Neuronal stem cell (in vitro differentiated cells): ENCODE measurements around the gene ROR1.

ENCODE experiments used
- DNase-seq: peaks from one replicate; pipeline ENCODE4 v3.0.0-alpha.2; 2013; ENCODE audit warnings: low spot score
- H2AFZ ChIP-seq: one replicate; pipeline ENCODE4 v1.6.1; 2013; ENCODE audit warnings: mild to moderate bottlenecking, low read length, inconsistent platforms
- H2AK5ac ChIP-seq: 2 replicates; pipeline ENCODE4 v1.6.1; 2013; ENCODE audit warnings: low read depth, mild to moderate bottlenecking, inconsistent platforms, low read length, moderate library complexity, mixed read lengths
- H2BK120ac ChIP-seq: 2 replicates; pipeline ENCODE4 v1.6.1; 2013; ENCODE audit warnings: low read depth, mild to moderate bottlenecking, inconsistent platforms, low read length, moderate library complexity, mixed read lengths
- H2BK12ac ChIP-seq: one replicate; pipeline ENCODE4 v1.6.1; 2013; ENCODE audit warnings: low read length, inconsistent platforms
- H2BK15ac ChIP-seq: 2 replicates; pipeline ENCODE4 v1.6.1; 2013; ENCODE audit warnings: mild to moderate bottlenecking, low read length, inconsistent platforms, mixed read lengths
- H2BK5ac ChIP-seq: one replicate; pipeline ENCODE4 v1.6.1; 2013; ENCODE audit warnings: inconsistent platforms, mild to moderate bottlenecking, low read length, moderate library complexity
- H3K14ac ChIP-seq: one replicate; pipeline ENCODE4 v1.6.1; 2013; ENCODE audit warnings: low read length, inconsistent platforms
- H3K18ac ChIP-seq: 2 replicates; pipeline ENCODE4 v1.6.1; 2013; ENCODE audit warnings: low read length, inconsistent platforms
- H3K23ac ChIP-seq: 2 replicates; pipeline ENCODE4 v1.6.1; 2013; ENCODE audit warnings: low read depth, mild to moderate bottlenecking, mixed read lengths, low read length, inconsistent platforms; ENCODE audit not compliant: poor library complexity
- H3K27ac ChIP-seq: replicated peaks from 3 replicates; pipeline ENCODE4 v1.5.1; 2013; ENCODE audit warnings: low read length, inconsistent platforms
- H3K27me3 ChIP-seq, 3 experiments: 2 replicates each; pipeline ENCODE4 v1.6.1; 2013; ENCODE audit warnings: low read length in 3 of 3, mild to moderate bottlenecking in 2 of 3, inconsistent platforms in 1 of 3, low read depth in 1 of 3, mixed read lengths in 1 of 3, moderate library complexity in 1 of 3; ENCODE audit not compliant: control insufficient read depth in 3 of 3, insufficient read depth in 3 of 3
- H3K36me3 ChIP-seq, 2 donors: replicated peaks in 1 of 2; 2 replicates each; pipeline ENCODE4 v1.6.1; 2013; ENCODE audit warnings: low read length in 2 of 2; ENCODE audit not compliant: control insufficient read depth in 2 of 2, insufficient read depth in 2 of 2
- H3K4ac ChIP-seq: 2 replicates; pipeline ENCODE4 v1.6.1; 2013; ENCODE audit warnings: inconsistent platforms, mild to moderate bottlenecking, low read length, moderate library complexity
- H3K4me1 ChIP-seq, 2 donors: 1 replicate in 1 of 2; 2 replicates in 1 of 2; pipeline ENCODE4 v1.6.1; 2013; ENCODE audit warnings: low read length in 2 of 2, low read depth in 1 of 2; ENCODE audit not compliant: control insufficient read depth in 2 of 2, insufficient read depth in 1 of 2
- H3K4me2 ChIP-seq: one replicate; pipeline ENCODE4 v1.6.1; 2013; ENCODE audit warnings: mild to moderate bottlenecking, low read length, inconsistent platforms; ENCODE audit not compliant: insufficient read depth, poor library complexity, severe bottlenecking
- H3K4me3 ChIP-seq, 2 donors: 2 replicates each; pipeline ENCODE4 v1.5.1; 2013; ENCODE audit warnings: low read length in 2 of 2, mild to moderate bottlenecking in 2 of 2, inconsistent platforms in 1 of 2, moderate library complexity in 1 of 2
- H3K79me1 ChIP-seq: one replicate; pipeline ENCODE4 v1.6.1; 2013; ENCODE audit warnings: low read depth, mild to moderate bottlenecking, inconsistent platforms, low read length, moderate library complexity
- H3K9ac ChIP-seq: one replicate; pipeline ENCODE4 v1.6.1; 2013; ENCODE audit warnings: mild to moderate bottlenecking, low read depth, low read length, inconsistent platforms; ENCODE audit not compliant: poor library complexity
- H3K9me3 ChIP-seq, 2 donors: replicated peaks in 1 of 2; 2 replicates each; pipeline versions ENCODE3 to v1.6.1; 2013; ENCODE audit warnings: low read length in 2 of 2, mild to moderate bottlenecking in 2 of 2, inconsistent platforms in 1 of 2, low read depth in 1 of 2, mixed read lengths in 1 of 2, moderate library complexity in 1 of 2; ENCODE audit not compliant: control insufficient read depth in 2 of 2, insufficient read depth in 1 of 2
- H4K8ac ChIP-seq: one replicate; pipeline ENCODE4 v1.6.1; 2013; ENCODE audit warnings: low read depth, mild to moderate bottlenecking, inconsistent platforms, low read length, moderate library complexity
- H4K91ac ChIP-seq: one replicate; pipeline ENCODE4 v1.6.1; 2013; ENCODE audit warnings: low read length, low read depth, mild to moderate bottlenecking, inconsistent platforms; ENCODE audit not compliant: poor library complexity
- WGBS, 2 donors: extraction: QIAGEN DNeasy Blood & Tissue Kit; methylation state at CpG; one replicate each; pipeline ENCODE4 v1.1.7; 2013; ENCODE audit warnings: missing lambda C conversion rate in 2 of 2, mixed read lengths in 1 of 2; ENCODE audit not compliant: insufficient read length in 2 of 2, insufficient replicate concordance in 1 of 2; ENCODE audit errors: extremely low coverage in 2 of 2; 5-methylcytosine and 5-hydroxymethylcytosine counted together

ROR1 gene

DNA sequence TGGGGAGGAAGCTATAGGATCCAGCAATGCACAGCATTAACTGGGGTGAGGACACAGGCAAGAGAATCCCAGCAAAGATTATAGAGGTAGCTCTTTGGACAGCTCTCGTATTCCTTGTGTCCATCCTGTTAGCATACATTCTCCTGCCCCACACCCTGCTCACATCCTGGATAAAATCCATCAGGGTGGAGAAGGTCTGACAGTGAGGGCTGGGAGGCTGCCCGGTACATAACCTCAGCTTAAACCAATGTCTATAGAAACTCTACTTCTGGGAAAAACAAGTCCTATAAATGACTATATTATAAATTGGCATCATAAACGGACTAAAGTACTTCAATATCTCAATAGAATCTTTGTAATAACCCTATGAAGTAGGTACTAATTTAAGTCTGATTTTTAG is 392.8 kb downstream of the ROR1 start:
- H3K27me3 ChIP-seq: no peaks in the 10 kb centered on the region
- H3K4me1 ChIP-seq: peaks cover 2 to 3% of the 10 kb centered on the region in 2 donors
- no peak overlapping the region for H3K4ac ChIP-seq
- no peak overlapping the region for H2BK15ac ChIP-seq
- H3K27ac ChIP-seq: no peak overlapping the region
- no CpG with 5 or more reads among the region's 3 CpGs for WGBS, 2 donors
- H3K4me2 ChIP-seq: no peak overlapping the region
- no peak overlapping the region for H4K8ac ChIP-seq
- no peak for DNase-seq
- no peaks in the 10 kb centered on the region for H3K79me1 ChIP-seq
- no peak overlapping the region for H4K91ac ChIP-seq
- no peak overlapping the region for H3K4me3 ChIP-seq
- H3K23ac ChIP-seq: no peak overlapping the region
- no peak overlapping the region for H3K9ac ChIP-seq
- no peak overlapping the region for H3K14ac ChIP-seq
- no peaks in the 10 kb centered on the region for H3K9me3 ChIP-seq
- no peak overlapping the region for H2BK5ac ChIP-seq
- peaks cover 0 to 2% of the 10 kb centered on the region in 2 donors for H3K36me3 ChIP-seq
- no peak overlapping the region for H2BK12ac ChIP-seq
- no peak overlapping the region for H2BK120ac ChIP-seq
- H2AFZ ChIP-seq: no peak overlapping the region
- H2AK5ac ChIP-seq: no peak overlapping the region
- no peak overlapping the region for H3K18ac ChIP-seq

DNA sequence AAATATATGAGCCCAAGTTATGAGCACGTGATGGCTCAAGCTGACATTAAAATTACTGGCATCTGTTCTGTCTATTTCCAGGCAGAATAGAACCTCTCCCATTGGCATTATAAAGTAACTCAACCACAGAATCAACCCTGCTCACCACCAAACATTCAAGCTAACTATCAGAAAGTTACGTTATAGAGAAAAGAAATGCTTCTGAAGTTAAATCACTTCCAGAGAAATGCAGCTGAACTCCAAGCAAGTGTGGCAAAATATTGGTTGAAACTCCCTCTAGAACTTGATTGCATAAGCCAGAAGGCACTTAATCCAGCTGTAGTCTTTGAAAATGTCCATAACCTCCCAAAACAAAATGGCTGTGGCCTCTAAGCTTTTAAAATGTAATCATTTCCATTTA is 393.4 kb downstream of the ROR1 start:
- H3K9me3 ChIP-seq: no peaks in the 10 kb centered on the region
- peaks cover 0 to 2% of the 10 kb centered on the region in 2 donors for H3K36me3 ChIP-seq
- H3K79me1 ChIP-seq: no peaks in the 10 kb centered on the region
- no peak for DNase-seq
- no peak overlapping the region for H2AK5ac ChIP-seq
- no CpG with 5 or more reads among the region's 2 CpGs for WGBS, 2 donors
- no peak overlapping the region for H3K4me2 ChIP-seq
- no peak overlapping the region for H2BK15ac ChIP-seq
- H3K23ac ChIP-seq: no peak overlapping the region
- no peaks in the 10 kb centered on the region for H3K27me3 ChIP-seq
- no peak overlapping the region for H3K4me3 ChIP-seq
- no peak overlapping the region for H3K9ac ChIP-seq
- H3K4me1 ChIP-seq: peaks cover 0 to 2% of the 10 kb centered on the region in 2 donors
- no peak overlapping the region for H2AFZ ChIP-seq
- H2BK5ac ChIP-seq: no peak overlapping the region
- H4K8ac ChIP-seq: no peak overlapping the region
- H2BK12ac ChIP-seq: no peak overlapping the region
- no peak overlapping the region for H3K27ac ChIP-seq
- H2BK120ac ChIP-seq: no peak overlapping the region
- no peak overlapping the region for H4K91ac ChIP-seq
- H3K14ac ChIP-seq: no peak overlapping the region
- H3K18ac ChIP-seq: no peak overlapping the region
- no peak overlapping the region for H3K4ac ChIP-seq

DNA sequence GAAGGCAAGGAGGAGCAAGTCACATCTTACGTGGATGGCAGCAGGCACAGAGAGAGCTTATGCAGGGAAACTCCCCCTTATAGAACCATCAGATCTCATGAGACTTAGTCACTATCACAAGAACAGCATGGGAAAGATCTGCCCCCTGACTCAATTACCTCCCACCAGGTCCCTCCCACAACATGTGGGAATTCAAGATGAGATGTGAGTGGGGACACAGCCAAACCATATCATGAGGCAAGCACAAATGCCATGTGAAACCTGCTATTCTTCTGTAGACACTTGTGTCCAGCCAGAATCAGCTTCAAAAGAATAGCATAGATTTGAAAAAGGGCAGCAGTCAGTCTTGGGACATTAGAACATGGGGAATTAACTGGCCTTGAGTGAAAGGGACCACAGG is 397.4 kb downstream of the ROR1 start:
- no peaks in the 10 kb centered on the region for H3K4me1 ChIP-seq

DNA sequence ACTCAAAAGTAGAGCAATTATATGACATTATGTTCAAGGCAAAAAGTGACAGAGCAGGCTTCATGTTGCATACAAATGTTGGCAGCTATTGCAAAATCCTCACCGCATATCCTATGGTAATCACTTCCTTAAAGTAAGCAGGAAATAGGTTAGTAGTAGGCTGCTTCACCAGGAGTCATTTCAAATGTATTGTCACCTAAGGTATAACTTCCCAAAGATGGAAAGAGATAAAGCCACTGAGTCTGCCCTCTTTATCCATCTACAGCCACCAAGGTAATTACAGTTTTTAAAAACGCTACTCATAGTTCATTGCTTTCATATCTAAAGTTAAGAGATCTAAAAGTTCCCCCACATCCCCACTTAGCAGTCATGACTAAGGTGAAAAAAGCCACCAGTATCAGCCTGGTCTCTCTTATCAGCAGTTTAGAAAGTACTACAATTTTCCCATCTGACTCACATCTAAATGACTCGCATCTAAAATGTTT is 398.0 kb downstream of the ROR1 start:
- Histone ChIP-seq H2AK5ac (no peak overlapping the region), H3K27ac (no peak overlapping the region), H3K23ac (no peak overlapping the region), H3K9me3 (no peaks in the 10 kb centered on the region), H2BK120ac (no peak overlapping the region), H3K4me1 (peaks cover 0 to 2% of the 10 kb centered on the region in 2 donors), H2BK12ac (no peak overlapping the region), H4K8ac (no peak overlapping the region), H3K9ac (no peak overlapping the region), H3K36me3 (no peaks in the 10 kb centered on the region), H2BK5ac (no peak overlapping the region), H2BK15ac (no peak overlapping the region), H3K79me1 (no peaks in the 10 kb centered on the region), H4K91ac (no peak overlapping the region), H2AFZ (no peak overlapping the region), H3K4me3 (no peak overlapping the region), H3K18ac (no peak overlapping the region), H3K27me3 (no peaks in the 10 kb centered on the region), H3K14ac (no peak overlapping the region), H3K4me2 (no peak overlapping the region), H3K4ac (no peak overlapping the region)
- WGBS, 2 donors: no CpG with 5 or more reads among the region's 3 CpGs
- DNase-seq: no peak

More for the DNA sequence above, 397.4 kb downstream of the ROR1 start:
- no CpG with 5 or more reads among the region's 1 CpG for WGBS, 2 donors
- Histone ChIP-seq H2BK5ac (no peak overlapping the region), H3K36me3 (peaks cover 0 to 2% of the 10 kb centered on the region in 2 donors), H4K91ac (no peak overlapping the region), H3K9ac (no peak overlapping the region), H2BK12ac (no peak overlapping the region), H3K9me3 (no peaks in the 10 kb centered on the region), H3K14ac (no peak overlapping the region), H4K8ac (no peak overlapping the region), H3K23ac (no peak overlapping the region), H3K27ac (no peak overlapping the region), H3K18ac (no peak overlapping the region), H3K27me3 (no peaks in the 10 kb centered on the region), H3K4me2 (no peak overlapping the region), H2AK5ac (no peak overlapping the region), H2BK120ac (no peak overlapping the region), H3K4me3 (no peak overlapping the region), H3K79me1 (no peaks in the 10 kb centered on the region), H2BK15ac (no peak overlapping the region), H2AFZ (no peak overlapping the region), H3K4ac (no peak overlapping the region)
- DNase-seq: no peak
